ENCODE results near the gene NR1I3. TPM values are rescaled to one million over a fixed set of nuclear protein-coding genes. Genes with fewer than 3 reads are reported as not detected.

Gene NR1I3
- total and polyA plus RNA-seq, 2 donors from 2014 or later: 19.6 TPM; not detected in 1

DNA sequence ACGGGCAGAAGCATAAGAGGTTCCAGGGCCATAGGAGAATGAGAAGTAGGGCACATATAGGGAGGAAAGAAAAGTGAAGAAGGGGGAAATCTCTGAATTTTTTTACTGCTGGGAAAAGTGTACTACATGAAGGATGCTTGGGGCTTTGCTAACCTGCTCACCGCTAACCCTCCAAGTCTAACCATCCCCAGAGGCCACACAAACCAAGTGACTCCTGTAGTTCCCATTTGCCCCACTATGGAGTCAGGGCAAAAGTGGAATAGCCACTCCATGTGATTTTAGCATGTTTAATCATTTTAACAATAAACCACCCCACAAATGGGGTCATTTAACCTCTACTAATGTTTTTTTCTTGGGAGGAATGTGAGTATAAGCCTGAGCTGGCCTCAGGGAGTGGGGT, 47.1 kb upstream of the NR1I3 start:
- no peak for TF ChIP-seq CTCF (IDR thresholded peaks at IDR 0.05; ENCODE audit: borderline replicate concordance, extremely low read depth, insufficient read depth)
- intact Hi-C loops (cut with DNase I): no loop called here
- no peak for FAIRE-seq
- Histone ChIP-seq H3K4me3 (ENCODE audit: low read length in 3 of 3) (no peak overlapping the region), H3K36me3 (ENCODE audit: control insufficient read depth in 2 of 3, insufficient read depth in 3 of 3, low read length in 3 of 3) (no peaks in the 10 kb centered on the region), H3K27me3 (ENCODE audit: control insufficient read depth, insufficient read depth, low read length) (no peaks in the 10 kb centered on the region), H3K4me1 (ENCODE audit: control insufficient read depth in 2 of 3, insufficient read depth in 2 of 3, low read depth in 1 of 3, low read length in 3 of 3) (no peaks in the 10 kb centered on the region), H3K9me3 (ENCODE audit: control insufficient read depth in 2 of 3, insufficient read depth in 1 of 3, low read length in 3 of 3) (no peaks in the 10 kb centered on the region), H3K9ac (ENCODE audit: low read length in 3 of 3) (no peak overlapping the region), H3K27ac (ENCODE audit: low read depth in 2 of 2, low read length in 2 of 2) (no peak overlapping the region)
- DNase-seq: no peak

DNA sequence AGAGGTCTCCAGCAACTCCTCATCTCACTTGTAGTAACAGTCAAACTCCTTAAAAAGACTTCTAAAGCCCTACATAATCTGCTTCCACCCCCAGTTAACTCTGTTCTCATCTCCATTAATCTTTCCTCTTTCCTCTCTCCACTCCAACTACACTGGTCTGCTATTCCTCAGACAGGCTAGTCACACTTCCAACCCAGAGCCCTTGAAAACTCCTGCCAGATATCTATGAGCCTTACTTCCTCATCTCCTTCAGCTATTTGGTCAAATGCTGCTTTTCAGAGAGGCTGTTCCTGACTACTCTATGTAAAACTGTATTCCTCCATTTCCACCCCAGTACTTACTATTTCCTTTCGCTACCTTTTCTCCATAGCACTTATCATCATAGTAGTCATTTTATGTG, 45.0 kb upstream of the NR1I3 start:
- intact Hi-C loops (cut with DNase I): no loop called here
- Histone ChIP-seq H3K4me3 (ENCODE audit: low read length in 3 of 3) (no peak overlapping the region), H3K9me3 (ENCODE audit: control insufficient read depth in 2 of 3, insufficient read depth in 1 of 3, low read length in 3 of 3) (no peaks in the 10 kb centered on the region), H3K27ac (ENCODE audit: low read depth in 2 of 2, low read length in 2 of 2) (no peak overlapping the region), H3K27me3 (ENCODE audit: control insufficient read depth, insufficient read depth, low read length) (no peaks in the 10 kb centered on the region), H3K9ac (ENCODE audit: low read length in 3 of 3) (no peak overlapping the region), H3K4me1 (ENCODE audit: control insufficient read depth in 2 of 3, insufficient read depth in 2 of 3, low read depth in 1 of 3, low read length in 3 of 3) (no peaks in the 10 kb centered on the region), H3K36me3 (ENCODE audit: control insufficient read depth in 2 of 3, insufficient read depth in 3 of 3, low read length in 3 of 3) (no peaks in the 10 kb centered on the region)
- no peak for TF ChIP-seq CTCF (IDR thresholded peaks at IDR 0.05; ENCODE audit: borderline replicate concordance, extremely low read depth, insufficient read depth)
- no peak for FAIRE-seq
- no peak for DNase-seq

DNA sequence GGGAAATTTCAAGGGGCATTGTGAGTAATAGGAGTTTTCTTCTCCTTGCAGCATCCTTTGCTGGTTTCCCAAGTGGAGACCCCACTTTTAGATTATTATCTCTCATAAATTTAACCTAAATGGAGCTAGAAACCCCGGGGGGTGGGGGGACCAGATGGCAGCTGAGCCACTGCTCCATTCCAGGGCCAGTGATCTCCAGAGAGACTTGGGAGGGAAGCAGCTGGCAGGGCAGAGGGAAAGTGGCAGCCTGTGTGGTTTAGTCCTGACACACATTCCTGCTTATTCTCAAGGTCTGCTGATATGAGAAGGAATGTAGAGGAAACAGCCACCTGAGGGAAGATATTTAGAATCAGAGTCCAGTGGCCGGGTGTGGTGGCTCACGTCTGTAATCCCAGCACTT, 36.9 kb upstream of the NR1I3 start:
- intact Hi-C loops (cut with DNase I): no loop called here
- H3K27me3 ChIP-seq (ENCODE audit: control insufficient read depth, insufficient read depth, low read length): no peaks in the 10 kb centered on the region
- no peaks in the 10 kb centered on the region for H3K9me3 ChIP-seq (ENCODE audit: control insufficient read depth in 2 of 3, insufficient read depth in 1 of 3, low read length in 3 of 3)
- DNase-seq (no peak), FAIRE-seq (no peak)
- no peak overlapping the region for H3K4me3 ChIP-seq (ENCODE audit: low read length in 3 of 3)
- H3K27ac ChIP-seq (ENCODE audit: low read depth in 2 of 2, low read length in 2 of 2): no peak overlapping the region
- H3K9ac ChIP-seq (ENCODE audit: low read length in 3 of 3): no peak overlapping the region
- H3K36me3 ChIP-seq (ENCODE audit: control insufficient read depth in 2 of 3, insufficient read depth in 3 of 3, low read length in 3 of 3): no peaks in the 10 kb centered on the region
- no peak for TF ChIP-seq CTCF (IDR thresholded peaks at IDR 0.05; ENCODE audit: borderline replicate concordance, extremely low read depth, insufficient read depth)
- no peaks in the 10 kb centered on the region for H3K4me1 ChIP-seq (ENCODE audit: control insufficient read depth in 2 of 3, insufficient read depth in 2 of 3, low read depth in 1 of 3, low read length in 3 of 3)

GRCh38 chr1:161273402-161273801, 35.4 kb upstream of the NR1I3 start:
- no peaks in the 10 kb centered on the region for H3K4me1 ChIP-seq (ENCODE audit: control insufficient read depth in 2 of 3, insufficient read depth in 2 of 3, low read depth in 1 of 3, low read length in 3 of 3)
- no peak overlapping the region for H3K4me3 ChIP-seq (ENCODE audit: low read length in 3 of 3)
- no peak for TF ChIP-seq CTCF (IDR thresholded peaks at IDR 0.05; ENCODE audit: borderline replicate concordance, extremely low read depth, insufficient read depth)
- H3K36me3 ChIP-seq (ENCODE audit: control insufficient read depth in 2 of 3, insufficient read depth in 3 of 3, low read length in 3 of 3): no peaks in the 10 kb centered on the region
- intact Hi-C loops (cut with DNase I): no loop called here
- H3K9ac ChIP-seq (ENCODE audit: low read length in 3 of 3): no peak overlapping the region
- no peak for DNase-seq
- no peaks in the 10 kb centered on the region for H3K27me3 ChIP-seq (ENCODE audit: control insufficient read depth, insufficient read depth, low read length)
- H3K27ac ChIP-seq (ENCODE audit: low read depth in 2 of 2, low read length in 2 of 2): no peak overlapping the region
- no peaks in the 10 kb centered on the region for H3K9me3 ChIP-seq (ENCODE audit: control insufficient read depth in 2 of 3, insufficient read depth in 1 of 3, low read length in 3 of 3)
- FAIRE-seq: no peak
